ENCODE measurements around the gene FRMD4A.
"Not testable (repeated sequence)": the region's sequence is repeated elsewhere in the genome, so short reads cannot be mapped to it uniquely, and the experiment has no call there.

Gene FRMD4A

DNA sequence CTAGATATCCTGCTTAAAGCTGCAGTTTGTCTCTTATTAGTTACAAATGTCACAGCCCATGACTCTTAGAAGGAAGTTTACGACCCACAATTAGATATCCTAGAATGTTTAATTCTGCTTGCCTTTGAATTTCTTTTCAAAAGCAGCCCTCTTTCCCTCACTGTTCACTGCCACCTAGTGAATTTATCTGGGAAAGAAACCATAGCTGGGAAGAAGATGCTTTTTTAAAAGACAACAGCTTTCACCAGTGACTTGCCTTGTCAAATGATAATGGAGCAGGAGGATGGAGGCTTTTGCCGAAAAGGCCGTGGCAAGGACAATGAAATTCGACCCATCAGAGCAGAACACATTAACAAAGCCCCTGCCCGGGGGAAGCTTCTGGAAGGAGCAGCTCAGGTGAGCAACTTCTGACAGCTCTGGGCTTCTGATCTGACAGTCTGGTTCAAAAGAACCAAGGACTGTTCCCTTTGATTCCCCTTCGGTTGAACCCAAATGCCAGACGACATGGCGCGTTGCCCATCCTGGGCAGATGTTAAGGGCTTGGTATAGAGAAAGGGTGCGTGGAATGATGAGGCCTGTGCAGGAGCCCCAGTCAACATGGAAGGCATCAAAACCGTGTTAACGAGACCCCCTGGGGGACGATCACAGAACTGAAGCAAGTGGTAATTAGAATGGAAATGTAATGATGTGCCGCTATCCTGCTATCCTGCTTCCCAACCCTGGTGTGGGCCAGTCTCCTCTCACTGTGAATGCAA is 236.8 kb downstream of the FRMD4A start:
- no peak for TF ChIP-seq ZNF274 (IDR thresholded peaks at IDR 0.05; ENCODE audit: low read depth, low read length)
- H3K4me3 ChIP-seq (ENCODE audit: low read length) = no peak overlapping the region

GRCh38 chr10:14092799-14093198 is 237.9 kb downstream of the FRMD4A start:
- H3K4me3 ChIP-seq (ENCODE audit: low read length) = no peak overlapping the region
- TF ChIP-seq ZNF274 (IDR thresholded peaks at IDR 0.05; ENCODE audit: low read depth, low read length) = no peak

DNA sequence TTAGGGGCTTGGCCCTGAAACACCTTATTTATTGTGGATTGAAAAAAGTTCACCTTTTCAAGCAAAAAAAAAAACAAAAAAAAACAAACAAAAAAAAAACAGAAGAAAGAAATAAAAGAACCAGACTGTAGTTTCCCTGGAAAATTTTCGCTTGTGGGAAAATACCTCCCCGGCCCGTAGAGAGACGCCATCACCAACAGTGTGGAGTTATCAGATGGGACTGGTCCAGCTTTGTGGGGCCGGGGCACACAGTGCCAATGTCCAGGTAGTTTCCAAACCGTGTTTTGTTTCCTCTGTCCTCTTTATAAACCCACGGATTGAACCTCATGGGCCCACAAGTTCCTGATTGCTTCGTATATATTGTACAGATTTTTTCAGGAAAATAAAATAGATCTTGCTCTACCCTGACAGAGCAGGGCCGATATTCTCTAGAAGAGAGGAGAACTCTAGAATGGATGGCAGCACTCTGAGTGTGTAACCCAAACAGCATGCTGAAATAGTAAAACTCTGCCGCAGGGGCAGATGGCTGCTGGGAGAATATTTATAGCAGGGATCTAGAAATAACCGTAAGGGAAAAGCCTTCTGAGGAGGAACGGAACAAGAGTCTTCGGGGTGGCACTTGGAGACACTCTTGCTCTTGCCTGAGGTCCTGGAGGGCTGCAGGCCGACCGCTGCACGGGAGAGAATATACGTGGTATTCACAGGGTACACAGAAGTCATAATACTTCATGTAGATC is 241.0 kb downstream of the FRMD4A start:
- TF ChIP-seq ZNF274 (IDR thresholded peaks at IDR 0.05; ENCODE audit: low read depth, low read length) = no peak
- H3K4me3 ChIP-seq (ENCODE audit: low read length) = no peak overlapping the region

DNA sequence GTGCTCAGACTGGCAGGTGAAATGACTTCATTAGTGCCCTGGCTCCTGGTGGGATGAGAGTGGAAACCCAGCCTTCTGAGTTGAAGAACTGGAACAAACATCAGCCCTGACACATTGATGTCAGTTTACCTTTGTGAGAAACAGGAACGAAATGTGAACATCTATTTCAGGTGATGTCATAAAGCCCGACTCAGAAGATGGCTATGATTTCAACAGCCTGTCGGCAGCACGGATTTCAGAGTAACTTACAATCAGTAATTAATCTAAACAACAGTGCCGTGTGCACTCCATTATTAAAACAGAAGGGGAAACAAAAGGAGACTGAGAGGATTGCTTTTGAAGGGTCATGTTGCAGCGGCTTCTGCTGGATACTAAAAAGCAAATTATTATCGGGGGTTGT is 243.2 kb downstream of the FRMD4A start:
- H3K4me3 ChIP-seq (ENCODE audit: low read length) = no peak overlapping the region
- TF ChIP-seq ZNF274 (IDR thresholded peaks at IDR 0.05; ENCODE audit: low read depth, low read length) = no peak

- H3K4me3 ChIP-seq (ENCODE audit: low read length) = no peak overlapping the region
- TF ChIP-seq ZNF274 (IDR thresholded peaks at IDR 0.05; ENCODE audit: low read depth, low read length) = no peak
Measured at GRCh38 chr10:14086596-14086995, 244.1 kb downstream of the FRMD4A start.

GRCh38 chr10:14084875-14085274 is 245.8 kb downstream of the FRMD4A start:
- no peak for TF ChIP-seq ZNF274 (IDR thresholded peaks at IDR 0.05; ENCODE audit: low read depth, low read length)
- H3K4me3 ChIP-seq (ENCODE audit: low read length) = no peak overlapping the region

- TF ChIP-seq ZNF274 (IDR thresholded peaks at IDR 0.05; ENCODE audit: low read depth, low read length) = no peak
- H3K4me3 ChIP-seq (ENCODE audit: low read length) = no peak overlapping the region
Measured at GRCh38 chr10:14080795-14081194, 249.9 kb downstream of the FRMD4A start.

DNA sequence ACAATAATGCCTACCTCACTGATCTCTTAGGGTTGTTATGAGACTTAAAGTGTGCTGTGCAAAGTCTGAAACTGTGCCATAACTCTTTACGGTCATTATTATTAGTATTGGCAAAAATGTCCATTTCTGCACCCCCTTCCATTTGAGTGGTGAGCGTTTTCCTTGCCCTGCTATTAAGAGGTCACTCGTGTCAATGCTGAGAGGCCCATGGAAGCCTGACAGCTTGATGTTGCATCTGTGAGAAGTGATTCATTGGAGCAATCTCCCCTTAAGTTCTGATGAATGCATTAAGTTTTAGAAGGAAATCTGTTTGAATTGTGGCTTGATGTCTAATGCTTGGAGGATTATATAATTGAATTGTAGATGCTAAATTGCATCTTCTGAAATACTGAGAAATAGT is 253.3 kb downstream of the FRMD4A start:
- no peak for TF ChIP-seq ZNF274 (IDR thresholded peaks at IDR 0.05; ENCODE audit: low read depth, low read length)
- no peak overlapping the region for H3K4me3 ChIP-seq (ENCODE audit: low read length)

DNA sequence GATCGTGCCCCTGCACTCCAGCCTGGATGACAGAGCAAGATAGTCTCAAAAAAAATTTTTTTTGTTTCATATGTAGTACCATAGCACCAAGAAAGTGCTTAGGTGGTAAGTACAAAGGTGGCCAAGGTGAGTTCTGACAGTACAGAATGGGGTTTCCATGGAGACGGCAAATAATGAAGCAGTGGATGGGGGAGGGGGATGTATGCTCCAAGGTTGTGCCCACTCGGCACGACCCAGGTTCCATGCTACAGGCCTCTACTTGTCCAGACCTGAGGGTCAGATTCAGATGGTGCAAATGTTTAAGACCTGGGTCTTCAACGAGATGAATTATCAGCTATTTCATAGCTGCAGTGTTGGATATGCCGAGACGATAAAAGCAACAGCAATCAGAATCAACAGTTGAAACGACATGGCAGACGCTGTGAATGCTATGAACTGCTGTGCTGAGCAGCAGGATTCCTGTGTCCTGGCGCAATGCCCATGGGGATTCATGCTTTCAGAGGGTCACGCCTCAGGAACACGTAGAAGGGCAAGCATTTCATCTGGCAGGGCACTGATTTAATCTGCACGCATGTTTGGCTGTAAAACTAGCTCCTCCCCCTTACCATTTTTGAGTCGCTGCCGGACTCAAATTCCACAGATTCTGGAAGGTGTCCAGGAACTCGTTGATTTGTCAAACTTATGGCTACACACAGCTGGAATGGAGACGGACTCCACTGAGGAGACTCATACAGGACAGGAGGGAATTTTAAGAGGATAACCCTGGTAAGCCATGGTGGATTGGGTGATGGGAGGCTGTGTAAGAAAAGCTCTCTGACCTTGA is 256.5 kb downstream of the FRMD4A start:
- TF ChIP-seq ZNF274 (IDR thresholded peaks at IDR 0.05; ENCODE audit: low read depth, low read length) = no peak
- H3K4me3 ChIP-seq (ENCODE audit: low read length) = no peak overlapping the region

GRCh38 chr10:14072541-14072940 is 258.2 kb downstream of the FRMD4A start:
- TF ChIP-seq ZNF274 (IDR thresholded peaks at IDR 0.05; ENCODE audit: low read depth, low read length) = no peak
- no peak overlapping the region for H3K4me3 ChIP-seq (ENCODE audit: low read length)

- no peak for TF ChIP-seq ZNF274 (IDR thresholded peaks at IDR 0.05; ENCODE audit: low read depth, low read length)
- H3K4me3 ChIP-seq (ENCODE audit: low read length) = no peak overlapping the region
Measured at GRCh38 chr10:14071956-14072355, 258.8 kb downstream of the FRMD4A start.

DNA sequence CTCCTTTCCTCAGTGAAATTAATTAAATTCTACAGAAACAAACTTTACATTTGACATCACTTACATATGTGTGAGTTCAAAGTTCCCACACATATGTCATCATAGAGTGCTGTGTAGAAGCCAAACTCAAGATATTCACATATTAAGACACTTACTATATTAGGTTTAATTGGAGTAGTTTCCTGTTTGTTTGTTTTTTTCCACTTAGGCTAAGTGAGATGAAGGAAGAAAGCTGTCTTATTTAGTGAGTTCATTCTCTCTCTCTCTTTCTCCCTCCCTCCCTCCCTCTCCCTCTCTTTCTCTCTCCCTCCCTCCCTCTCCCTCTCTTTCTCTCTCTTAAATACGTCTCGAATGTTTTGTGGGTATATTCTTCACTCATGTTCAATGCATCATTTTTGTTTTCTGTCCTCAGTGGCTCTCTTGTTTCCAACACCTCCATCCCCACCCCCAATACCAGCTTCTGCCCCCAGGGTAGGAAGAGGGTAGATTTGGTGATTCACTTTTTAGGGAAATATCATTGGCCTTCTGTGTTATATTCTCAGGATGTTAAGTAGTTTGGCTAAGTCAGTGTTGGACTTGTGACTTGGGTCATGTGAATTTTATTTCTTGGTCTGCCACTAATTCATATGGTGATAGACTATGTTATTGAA is 262.0 kb downstream of the FRMD4A start:
- TF ChIP-seq ZNF274 (IDR thresholded peaks at IDR 0.05; ENCODE audit: low read depth, low read length) = no peak
- no peak overlapping the region for H3K4me3 ChIP-seq (ENCODE audit: low read length)

GRCh38 chr10:14067638-14068037 is 263.1 kb downstream of the FRMD4A start:
- H3K4me3 ChIP-seq (ENCODE audit: low read length) = not testable (repeated sequence)

- H3K4me3 ChIP-seq (ENCODE audit: low read length) = no peak overlapping the region
- no peak for TF ChIP-seq ZNF274 (IDR thresholded peaks at IDR 0.05; ENCODE audit: low read depth, low read length)
Measured at GRCh38 chr10:14066106-14066505, 264.6 kb downstream of the FRMD4A start.

Data from GM08714 (cell line).